GM21825 (cell line): ENCODE results near the gene AUTS2.

Source experiments
- ATAC-seq: cut with Tn5 transposase; IDR thresholded peaks from one replicate; pipeline ENCODE4 v1.9.1; 2021; ENCODE audit warnings: mild to moderate bottlenecking, moderate library complexity; ENCODE audit not compliant: unreplicated experiment

AUTS2 gene

GRCh38 chr7:70680743-70681468 lies 1082.6 kb downstream of the AUTS2 start:
- no peak for ATAC-seq

GRCh38 chr7:70681469-70682350 lies 1083.4 kb downstream of the AUTS2 start:
- ATAC-seq: peak; percentile 94

GRCh38 chr7:70684173-70684572 lies 1085.9 kb downstream of the AUTS2 start:
- no peak for ATAC-seq

GRCh38 chr7:70693321-70693685 lies 1095.0 kb downstream of the AUTS2 start:
- no peak for ATAC-seq

- peak; percentile 63 for ATAC-seq
Observed at GRCh38 chr7:70693686-70694433, 1095.6 kb downstream of the AUTS2 start.

GRCh38 chr7:70694434-70694970 lies 1096.2 kb downstream of the AUTS2 start:
- ATAC-seq: peak; percentile 35

- peak; percentile 5 for ATAC-seq
Observed at GRCh38 chr7:70694971-70695794, 1096.9 kb downstream of the AUTS2 start.

- no peak for ATAC-seq
Observed at GRCh38 chr7:70695795-70696083, 1097.5 kb downstream of the AUTS2 start.

- no peak for ATAC-seq
Observed at GRCh38 chr7:70696201-70696754, 1098.0 kb downstream of the AUTS2 start.

GRCh38 chr7:70698219-70698832 lies 1100.1 kb downstream of the AUTS2 start:
- no peak for ATAC-seq

- ATAC-seq: no peak
Observed at GRCh38 chr7:70699271-70699670, 1101.0 kb downstream of the AUTS2 start.

GRCh38 chr7:70700055-70700940 lies 1102.0 kb downstream of the AUTS2 start:
- ATAC-seq: no peak

- ATAC-seq: no peak
Observed at GRCh38 chr7:70700941-70701425, 1102.7 kb downstream of the AUTS2 start.

- ATAC-seq: no peak
Observed at GRCh38 chr7:70701477-70701876, 1103.2 kb downstream of the AUTS2 start.

- ATAC-seq: no peak
Observed at GRCh38 chr7:70701991-70702390, 1103.7 kb downstream of the AUTS2 start.

- no peak for ATAC-seq
Observed at GRCh38 chr7:70703785-70704184, 1105.5 kb downstream of the AUTS2 start.

GRCh38 chr7:70704831-70705346 lies 1106.6 kb downstream of the AUTS2 start:
- no peak for ATAC-seq

- no peak for ATAC-seq
Observed at GRCh38 chr7:70706204-70706603, 1107.9 kb downstream of the AUTS2 start.
